Neural cell (in vitro differentiated cells): ENCODE measurements around the gene IGSF11.

ENCODE experiments used
- CTCF ChIP-seq: fragments of 450-650 bp; IDR thresholded peaks from 2 replicates; pipeline ENCODE4 v1.5.1; 2014; ENCODE audit warnings: antibody characterized with exemption, mild to moderate bottlenecking, moderate library complexity; ENCODE audit not compliant: poor library complexity, severe bottlenecking
- EZH2 ChIP-seq: fragments of 200-600, 300-800 bp; shearing (Covaris generic), sonication (generic); IDR thresholded peaks from 2 replicates; pipeline ENCODE4 v1.6.1; 2014; ENCODE audit warnings: antibody characterized with exemption, low read length, borderline replicate concordance, mild to moderate bottlenecking; ENCODE audit not compliant: insufficient read depth, poor library complexity, severe bottlenecking
- POLR2AphosphoS5 ChIP-seq: IDR thresholded peaks from 2 replicates; pipeline ENCODE4 v1.6.1; 2012

DNA sequence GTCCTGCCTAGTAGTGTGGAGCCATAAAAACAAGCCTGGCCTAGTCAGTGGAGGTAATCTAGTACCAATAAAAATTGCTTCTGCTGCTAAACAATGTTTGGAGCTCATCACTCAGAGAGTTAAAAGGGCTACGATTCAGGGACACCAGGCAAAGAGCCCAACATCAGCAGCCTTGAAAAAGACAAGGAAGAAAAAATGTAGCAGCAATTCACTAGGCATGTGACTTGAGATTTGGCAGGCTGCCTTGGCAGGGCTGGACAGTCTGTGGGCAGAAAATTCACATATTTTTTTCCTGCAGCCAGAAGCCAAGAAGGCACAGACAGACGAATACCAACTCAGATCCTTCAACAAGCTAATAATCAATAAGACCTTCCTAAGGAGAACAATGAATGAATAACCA lies 47.2 kb downstream of the IGSF11 start:
- TF ChIP-seq CTCF (no peak), POLR2AphosphoS5 (no peak), EZH2 (no peak)
